Stimulated activated CD8-positive, alpha-beta memory T cell treated with anti-CD3 and anti-CD28 coated beads, Interleukin-15, amount 100 ng/mL, for 4 hours (primary cell): ENCODE data around the gene FBXL17.

Experiments
- DNase-seq, 2 donors: peaks; one replicate each; pipeline ENCODE4 v3.0.0-alpha.2; 2020; ENCODE audit warnings: low read depth in 2 of 2

Gene FBXL17

DNA sequence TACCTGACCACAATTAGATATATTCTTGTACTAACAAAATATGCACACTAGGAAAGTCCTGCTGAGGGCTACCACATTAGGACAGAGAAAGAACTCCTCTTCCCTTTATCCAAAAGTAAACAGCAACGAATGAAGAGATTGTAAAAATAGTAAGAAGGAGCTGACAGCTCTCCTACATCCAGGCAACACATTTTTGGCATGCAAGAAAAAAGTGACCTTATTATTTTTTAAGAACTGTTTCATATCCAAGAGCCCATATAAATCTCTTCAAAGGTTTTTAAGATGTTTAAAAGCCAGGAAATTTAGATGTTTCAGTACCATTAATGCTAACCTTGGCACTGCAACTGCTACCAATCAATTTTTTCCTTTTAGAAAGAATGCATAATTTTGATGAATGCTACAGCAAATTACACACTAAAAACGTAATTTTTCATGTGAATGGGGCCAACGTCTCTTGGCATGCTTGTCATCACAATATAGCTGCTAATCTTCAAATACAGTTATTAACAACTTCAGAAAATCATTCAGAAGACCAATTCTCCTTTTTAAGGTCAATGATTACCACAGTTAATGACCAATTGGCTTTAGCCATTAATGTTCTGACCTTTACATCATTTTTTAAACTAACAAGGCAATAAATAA is 132.0 kb downstream of the FBXL17 start:
- DNase-seq: no peak

DNA sequence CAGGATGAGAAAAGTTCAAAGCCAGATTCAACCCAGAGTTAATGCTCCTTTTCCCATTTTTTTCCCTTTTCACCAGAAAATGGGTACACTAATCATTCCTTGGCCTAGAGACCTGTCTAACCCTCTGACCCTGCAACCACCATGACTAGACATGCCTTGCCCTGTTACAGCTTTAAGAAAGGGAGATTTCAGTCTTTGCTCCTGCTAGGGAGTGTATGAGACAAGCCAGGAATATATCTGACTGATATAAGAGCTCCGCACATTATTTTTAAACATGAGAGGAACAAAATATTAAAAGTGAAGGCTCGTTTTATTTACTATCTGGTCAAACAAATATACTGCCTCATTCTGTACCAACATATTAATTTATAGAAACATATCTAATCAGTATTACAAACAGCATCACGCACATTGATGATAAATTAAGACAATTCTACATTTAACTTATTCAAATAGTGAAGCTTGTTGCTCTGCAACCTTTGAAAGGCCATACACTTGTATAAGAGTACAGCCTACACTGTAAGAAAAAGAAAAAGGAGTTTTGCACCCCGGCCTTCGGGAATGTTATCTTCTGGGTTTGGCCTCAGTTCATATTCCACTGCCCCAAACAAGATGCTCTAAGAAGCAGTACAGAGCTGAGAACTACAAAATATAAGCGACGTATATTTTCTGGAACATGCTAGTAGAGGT is 132.7 kb downstream of the FBXL17 start:
- DNase-seq: no peak

DNA sequence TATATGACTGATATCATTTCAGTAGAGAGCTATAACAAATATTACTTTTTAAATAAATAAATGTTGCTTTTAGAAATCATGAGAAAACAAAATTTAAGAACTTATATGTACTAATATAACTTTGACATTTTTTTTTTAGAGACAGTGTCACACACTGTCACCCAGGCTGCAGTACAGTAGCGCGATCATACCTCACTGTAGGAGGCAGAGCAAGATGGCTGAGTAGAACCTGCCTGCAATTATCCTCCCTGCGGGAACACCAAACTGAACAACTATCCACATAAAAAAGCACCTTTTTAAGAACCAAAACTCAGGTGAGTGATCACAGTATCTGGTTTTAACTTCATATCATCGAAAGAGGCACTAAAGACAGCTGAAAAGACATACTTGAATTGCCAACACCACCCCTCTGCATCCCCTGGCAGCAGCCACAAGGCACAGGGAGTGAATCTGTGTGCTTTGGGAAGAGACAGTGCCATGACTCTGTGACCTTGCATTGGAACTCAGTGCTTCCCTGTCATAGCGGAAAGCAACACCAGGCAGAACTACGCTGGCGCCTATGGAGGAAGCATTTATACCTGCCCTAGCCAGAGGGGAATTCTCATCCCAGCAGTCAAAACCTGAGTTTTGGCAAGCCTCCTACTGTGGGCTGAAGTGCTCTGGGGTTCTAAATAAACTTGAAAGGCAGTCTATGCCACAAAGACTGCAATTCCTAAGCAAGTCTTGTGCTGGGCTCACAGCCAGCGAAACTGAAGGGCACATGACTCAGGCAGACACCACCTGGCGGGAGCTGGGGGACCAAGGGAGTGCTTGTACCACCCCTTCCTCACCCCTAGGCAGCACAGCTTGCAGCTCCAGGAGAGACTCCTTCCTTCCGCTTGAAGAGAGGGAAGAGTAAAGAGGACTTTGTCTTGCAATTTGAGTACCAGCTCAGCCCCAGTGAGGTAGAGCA is 142.7 kb downstream of the FBXL17 start:
- DNase-seq: no peak

DNA sequence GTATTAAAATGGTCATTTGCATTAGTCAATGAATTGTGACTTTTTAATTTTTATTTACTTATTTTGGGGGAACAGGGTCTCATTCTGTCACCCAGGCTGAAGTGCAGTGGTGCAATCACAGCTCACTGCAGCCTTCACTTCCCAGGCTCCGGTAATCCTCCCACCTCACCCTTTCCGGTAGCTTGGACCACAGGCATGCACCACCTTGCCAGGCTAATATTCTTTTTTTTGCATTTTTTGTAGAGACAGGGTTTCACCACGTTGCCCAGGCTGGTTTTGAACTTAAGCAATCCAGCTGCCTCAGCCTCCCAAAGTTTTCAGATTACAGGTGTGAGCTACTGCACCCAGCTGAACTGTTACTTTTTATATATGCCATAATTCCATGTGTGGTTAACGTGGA is 143.4 kb downstream of the FBXL17 start:
- DNase-seq: no peak

DNA sequence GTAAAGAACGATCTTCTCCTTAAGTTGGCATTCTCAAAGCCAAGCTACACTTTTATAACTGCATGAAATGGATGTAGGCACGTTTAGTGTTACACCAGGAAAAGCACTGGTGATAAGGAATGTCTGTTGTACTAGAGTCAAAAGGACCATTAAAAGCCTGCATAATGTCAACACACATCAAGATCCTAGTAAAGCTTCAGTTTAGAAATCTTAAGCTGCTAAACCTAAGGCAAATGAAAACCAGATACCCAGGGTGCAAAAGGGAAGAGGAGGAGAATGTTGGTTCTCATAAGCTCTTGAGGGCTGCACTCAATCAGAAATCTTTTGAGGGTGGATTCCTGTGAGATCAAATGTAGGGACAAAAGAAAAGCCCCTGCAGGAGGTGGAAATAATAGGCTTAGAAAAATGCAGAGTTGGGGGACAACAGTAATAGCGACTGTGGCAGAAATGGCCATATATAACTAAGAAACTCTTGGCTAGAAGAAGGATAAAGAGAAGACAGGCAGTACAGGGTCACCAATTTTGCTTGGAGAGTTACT is 148.2 kb downstream of the FBXL17 start:
- no peak for DNase-seq

DNA sequence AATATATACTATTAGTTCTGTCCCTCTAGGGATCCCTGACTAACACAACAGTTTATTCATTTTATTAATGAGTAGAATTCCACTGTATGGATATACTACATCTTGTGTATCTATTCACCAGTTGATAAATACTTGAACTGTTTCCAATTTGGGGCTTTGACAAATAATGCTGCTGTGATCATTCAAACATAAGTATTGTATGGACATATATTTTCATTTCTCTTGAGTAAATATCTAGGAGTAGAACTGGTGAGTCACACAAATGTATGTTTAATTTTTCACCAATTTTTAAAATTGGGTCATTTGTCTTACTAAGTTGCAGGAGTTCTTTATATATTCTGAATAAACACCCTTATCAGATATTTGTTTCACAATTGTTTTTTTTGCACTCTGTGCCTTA is 149.1 kb downstream of the FBXL17 start:
- no peak for DNase-seq

DNA sequence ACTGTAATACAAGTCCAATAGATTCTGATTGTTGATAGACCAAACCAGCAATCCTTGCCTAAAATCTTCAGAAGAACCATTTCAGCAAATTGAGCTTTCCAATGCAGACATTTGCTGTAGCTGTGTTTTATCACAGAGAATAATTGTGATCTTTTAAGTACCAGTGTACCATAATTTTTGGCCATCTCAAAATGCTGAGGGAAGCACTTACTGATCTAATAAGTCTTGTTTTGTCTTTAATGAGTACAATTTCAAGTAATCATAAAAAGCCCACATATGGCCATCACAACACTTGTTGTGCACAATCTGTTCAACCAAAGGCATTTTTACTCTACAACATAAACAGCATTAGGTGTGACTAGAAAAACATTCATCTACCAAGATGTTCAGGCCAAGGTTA is 159.9 kb downstream of the FBXL17 start:
- no peak for DNase-seq

DNA sequence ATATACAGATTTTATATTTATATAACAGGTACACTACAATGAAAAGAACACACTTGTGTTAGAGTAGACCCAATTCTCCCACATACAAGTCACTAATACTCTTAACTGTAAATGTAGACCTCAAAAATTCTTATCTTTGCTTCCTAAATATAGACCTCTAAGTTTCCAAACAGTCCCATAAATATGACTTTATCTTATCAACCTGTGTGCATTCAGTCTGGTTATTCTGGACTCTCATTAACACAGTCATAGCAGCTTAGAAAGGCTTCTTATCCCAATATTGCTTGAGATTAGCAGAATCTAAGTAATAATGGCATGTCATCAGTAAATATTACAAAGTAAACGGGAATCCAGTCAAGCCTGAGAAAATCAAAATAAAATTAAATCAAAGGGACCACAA is 161.1 kb downstream of the FBXL17 start:
- DNase-seq: no peak

DNA sequence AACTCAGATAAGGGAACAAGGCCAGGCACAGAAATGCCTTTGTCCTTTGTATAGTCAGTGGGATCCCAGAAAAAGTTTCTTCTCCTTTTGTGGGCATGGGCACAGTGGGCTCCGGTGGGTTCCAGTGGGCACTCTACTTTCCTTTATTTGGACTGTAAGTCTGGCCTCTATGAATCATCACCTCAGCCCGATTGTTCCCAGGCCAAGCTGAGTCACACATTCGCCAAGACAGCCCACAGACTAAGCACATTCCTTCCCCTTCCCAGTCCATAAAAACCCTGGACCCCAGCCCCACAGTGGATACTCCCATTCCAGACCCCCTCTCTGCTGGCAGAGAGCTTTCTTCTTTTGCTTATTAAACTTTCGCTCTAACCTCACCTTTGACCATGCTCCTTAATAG is 165.0 kb downstream of the FBXL17 start:
- DNase-seq: no peak

DNA sequence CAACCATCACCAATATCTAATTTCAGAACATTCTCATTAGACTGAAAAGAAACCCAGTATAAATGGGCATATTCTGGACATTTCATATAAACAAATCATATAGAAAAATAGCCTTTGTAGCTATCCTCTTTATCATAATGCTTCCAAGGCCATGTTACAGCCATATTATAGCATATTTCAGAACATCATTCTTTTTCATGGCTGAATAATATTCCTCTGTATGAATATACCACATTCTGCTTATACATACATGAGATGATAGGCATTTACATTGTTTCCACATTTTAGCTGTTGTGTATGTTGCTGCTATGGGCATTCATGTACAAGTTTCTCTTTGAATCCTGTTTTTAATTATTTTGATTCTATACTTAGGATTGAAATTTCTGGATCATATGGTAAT is 167.0 kb downstream of the FBXL17 start:
- DNase-seq: no peak

DNA sequence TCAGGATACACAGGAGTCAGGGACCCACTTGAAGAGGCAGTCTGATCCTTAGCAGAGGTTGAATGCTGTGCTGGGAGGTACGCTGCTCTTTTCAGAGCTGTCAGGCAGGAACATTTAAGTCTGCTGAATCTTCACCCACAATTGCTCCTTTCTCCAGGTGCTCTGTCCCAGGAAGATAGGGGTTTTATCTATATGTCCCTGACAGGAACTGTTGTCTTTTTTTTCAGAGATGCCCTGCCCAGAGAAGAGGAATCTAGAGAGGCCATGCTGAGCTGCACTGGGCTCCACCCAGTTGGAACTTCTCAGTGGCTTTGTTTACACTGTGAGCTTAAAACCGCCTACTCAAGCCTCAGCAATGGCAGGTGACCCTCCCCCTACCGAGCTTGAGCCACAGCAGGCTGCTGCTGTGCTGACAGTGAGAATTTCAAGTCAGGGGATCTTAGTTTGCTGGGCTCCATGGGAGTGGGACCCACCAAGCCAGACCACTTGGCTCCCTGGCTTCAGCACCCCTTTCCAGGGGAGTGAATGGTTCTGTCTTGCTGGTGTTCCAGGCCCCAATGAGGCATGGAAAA is 169.0 kb downstream of the FBXL17 start:
- DNase-seq: no peak

DNA sequence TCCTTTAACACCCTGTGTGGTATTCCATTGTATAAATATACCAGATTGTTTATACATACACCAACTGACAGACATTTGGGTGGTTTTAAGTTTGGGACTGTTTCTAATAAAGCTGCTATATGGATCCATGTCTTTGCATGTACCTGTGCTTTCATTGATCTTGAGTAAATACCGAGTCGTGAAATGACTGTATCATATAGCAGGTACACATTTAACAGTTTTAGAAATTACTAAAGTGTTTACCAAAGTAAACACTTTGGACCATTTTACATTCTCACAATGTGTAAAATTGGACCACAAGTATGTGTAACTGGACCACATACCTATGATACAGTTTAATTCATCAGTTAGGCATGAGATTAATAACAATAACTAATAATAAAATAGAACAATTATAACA is 175.2 kb downstream of the FBXL17 start:
- no peak for DNase-seq

DNA sequence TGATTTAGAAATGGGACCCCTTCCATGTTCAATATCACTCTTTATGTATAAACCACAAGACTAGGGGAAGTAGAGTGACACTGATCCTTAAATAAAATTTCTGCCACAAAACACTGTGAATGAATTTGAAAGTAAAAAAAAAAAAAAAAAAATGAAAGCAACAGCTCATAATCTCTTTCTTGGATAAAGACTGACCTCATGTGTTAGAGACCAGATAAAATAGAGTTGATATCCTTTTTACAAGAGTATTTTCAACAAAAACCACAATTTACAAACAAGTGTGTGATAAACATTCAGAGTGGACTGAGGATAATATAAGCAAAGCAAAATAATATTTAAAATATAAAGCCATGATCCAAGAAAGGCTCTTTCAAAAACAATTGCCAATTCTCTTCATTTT is 180.2 kb downstream of the FBXL17 start:
- DNase-seq: no peak

DNA sequence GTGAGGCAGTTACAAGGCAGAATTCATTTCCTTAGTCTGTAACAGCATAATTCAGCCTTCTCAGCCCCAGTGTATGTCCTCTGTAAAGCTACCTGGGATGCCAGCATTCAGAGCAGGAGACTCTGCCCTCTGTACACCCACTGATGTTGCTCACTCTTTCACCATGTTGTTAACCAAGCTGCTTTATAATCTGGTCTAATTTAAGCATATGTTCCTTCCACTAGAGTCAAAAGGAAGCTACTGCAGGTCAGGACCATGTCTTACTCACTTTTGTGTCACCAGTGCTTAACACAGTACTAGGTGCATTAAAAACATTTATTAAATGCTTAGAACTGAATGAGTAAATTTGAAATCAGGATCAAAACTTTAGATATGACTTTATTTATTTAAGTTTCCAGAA is 185.6 kb downstream of the FBXL17 start:
- DNase-seq: no peak

DNA sequence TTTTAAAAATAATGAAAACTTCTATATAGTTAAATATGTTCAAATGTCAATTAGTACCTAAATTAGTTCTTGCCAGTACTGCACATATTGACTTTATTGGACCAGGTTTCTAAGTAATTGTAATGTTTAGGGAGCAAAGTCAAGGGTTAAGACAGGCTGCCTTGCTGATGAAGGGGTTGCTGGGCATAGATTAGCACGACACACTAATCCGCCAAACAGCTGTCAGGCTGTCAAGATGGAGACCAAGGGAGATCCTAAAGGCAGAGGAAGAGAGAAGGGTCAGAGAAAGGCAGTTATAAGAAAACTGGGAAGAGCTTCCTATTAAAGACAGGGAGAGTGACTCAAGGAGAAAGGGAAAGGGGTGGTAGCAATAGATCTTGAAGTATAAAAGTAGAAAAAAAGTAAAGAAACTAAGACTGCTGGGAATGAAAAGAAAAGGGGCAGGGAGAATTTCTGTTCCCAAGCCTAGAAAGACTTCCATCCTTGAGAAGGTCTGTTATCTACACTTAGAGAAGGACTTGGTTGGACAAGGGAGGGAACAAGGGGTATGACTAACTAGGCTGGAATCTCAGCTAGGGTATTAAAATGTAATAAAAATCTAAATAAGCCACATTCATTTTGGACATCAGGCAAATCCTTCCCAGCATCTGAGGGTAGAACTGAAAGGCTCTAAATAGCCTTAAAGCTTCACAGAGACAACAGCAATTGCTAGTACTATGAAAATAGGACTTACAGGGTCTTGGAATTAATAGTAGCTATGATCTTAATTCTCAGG is 188.7 kb downstream of the FBXL17 start:
- DNase-seq: no peak

DNA sequence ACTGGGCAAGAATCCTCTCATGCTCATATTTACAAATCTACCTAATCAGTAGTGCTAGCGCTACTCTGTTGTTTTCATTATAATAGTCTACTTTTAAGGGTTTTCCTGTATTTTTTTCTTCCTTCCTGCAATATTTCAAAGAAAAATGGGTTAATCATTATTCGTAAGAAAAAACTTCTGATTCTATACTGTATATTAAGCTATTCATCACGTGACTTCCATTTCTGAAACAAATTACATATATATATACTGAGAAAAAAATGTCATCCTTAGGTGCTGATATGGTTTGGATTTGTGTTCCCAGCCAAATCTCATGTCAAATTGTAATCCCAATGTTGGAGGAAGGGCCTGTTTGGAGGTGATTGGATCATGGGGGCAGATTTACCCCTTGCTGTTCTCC is 197.0 kb downstream of the FBXL17 start:
- no peak for DNase-seq

DNA sequence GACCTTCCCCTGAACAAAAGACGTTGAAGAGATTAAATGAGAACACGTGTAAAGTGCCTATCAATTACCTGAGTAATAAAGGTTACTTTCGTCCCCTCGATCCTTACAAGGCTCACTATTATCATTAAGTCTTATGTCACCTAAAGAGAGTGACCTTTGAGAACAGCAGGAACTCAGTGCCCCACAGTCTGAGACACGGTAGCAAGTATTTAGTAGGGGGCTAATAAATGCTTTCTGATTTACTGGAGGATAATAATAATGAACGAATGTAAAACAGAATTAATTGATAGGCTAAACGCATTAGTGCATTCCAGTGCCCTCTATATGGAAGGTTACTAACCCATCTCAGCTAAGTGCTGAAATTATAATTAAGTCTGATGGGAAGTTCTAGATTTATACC is 199.9 kb downstream of the FBXL17 start:
- no peak for DNase-seq

DNA sequence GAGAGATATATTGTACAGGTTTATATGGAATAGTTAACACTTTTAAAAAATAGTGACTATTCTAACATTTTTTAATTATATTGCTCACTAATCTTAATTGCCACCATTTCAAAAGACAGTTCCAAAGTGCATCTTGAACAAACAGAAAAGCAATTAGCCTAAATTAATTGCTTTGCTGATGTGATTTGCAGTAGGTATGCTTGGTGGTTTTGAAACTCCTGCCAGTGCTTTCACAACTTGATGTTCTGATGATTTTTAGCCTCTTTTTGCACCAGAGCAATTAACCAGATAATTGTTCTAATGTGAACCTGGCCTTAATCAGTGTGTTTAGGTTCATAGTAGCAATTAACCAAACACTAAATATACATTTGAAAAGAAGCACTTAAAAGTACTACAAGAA is 207.6 kb downstream of the FBXL17 start:
- no peak for DNase-seq

DNA sequence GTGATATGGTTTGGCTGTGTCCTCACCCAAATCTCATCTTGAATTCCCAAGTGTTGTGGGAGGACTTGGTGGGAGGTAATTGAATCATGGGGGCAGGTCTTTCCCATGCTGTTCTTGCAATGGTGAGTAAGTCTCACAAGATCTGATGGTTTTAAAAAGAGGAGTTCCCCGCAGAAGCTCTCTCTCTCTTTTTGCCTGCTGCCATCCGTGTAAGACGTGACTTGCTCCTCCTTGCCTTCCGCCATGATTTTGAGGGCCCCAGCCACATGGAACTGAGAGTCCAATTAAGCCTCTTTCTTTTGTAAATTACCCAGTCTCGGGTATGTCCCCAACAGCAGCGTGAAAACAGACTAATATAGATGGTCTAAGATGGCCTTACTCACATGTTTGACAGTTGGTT is 210.1 kb downstream of the FBXL17 start:
- DNase-seq: no peak

DNA sequence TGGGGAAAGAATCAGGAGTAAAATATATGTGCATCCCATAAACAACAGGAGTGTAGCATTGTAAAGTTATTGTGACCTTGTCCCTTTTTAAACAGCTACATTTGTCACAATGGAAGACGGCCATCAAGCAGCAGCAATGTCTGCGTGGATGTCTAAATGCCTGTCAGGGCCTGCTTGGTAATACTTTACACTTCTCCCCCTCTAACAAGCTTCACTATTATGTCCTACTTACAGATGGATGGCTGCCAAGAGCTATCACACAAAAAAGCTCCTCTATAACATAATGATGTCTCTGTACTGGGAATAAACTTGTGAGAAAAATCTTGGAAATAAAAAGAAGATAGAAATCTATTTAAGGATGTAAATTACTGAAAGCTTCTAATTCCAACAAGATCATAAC is 213.0 kb downstream of the FBXL17 start:
- DNase-seq: no peak

DNA sequence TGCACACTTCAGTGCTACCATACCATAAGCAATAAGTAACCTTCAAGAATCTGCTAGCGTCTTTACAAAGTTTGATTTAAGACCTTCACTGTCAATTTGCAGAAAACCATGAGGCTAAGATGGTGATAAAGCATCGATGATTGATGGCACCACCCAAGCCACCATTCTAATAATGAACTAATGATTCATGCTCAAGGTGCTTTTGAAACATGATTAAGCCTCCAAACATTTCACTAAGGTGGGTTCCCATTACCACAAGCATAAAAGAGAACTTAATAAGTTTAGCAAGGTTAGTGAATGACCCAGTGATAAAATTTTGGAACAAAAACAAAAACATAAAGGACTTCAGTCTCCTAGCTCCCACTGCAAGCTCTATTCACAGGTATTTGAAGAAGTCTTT is 214.7 kb downstream of the FBXL17 start:
- no peak for DNase-seq
